Endothelial cell (in vitro differentiated cells): ENCODE results near the gene SPCS3. TPM values are rescaled to one million over a fixed set of nuclear protein-coding genes. Genes with fewer than 3 reads are reported as not detected.
"Not testable (repeated sequence)": the region's sequence is repeated elsewhere in the genome, so short reads cannot be mapped to it uniquely, and the experiment has no call there.

ENCODE experiments used
- DNase-seq: peaks from one replicate; pipeline ENCODE4 v3.0.0; 2021; ENCODE audit warnings: low spot score
- H3K27ac Mint-ChIP-seq: one replicate; pipeline ENCODE4 v1.8.0; 2021; ENCODE audit warnings: mixed read lengths, inconsistent platforms; ENCODE audit not compliant: unreplicated experiment
- H3K27me3 Mint-ChIP-seq: one replicate; pipeline ENCODE4 v1.8.0; 2021; ENCODE audit warnings: mild to moderate bottlenecking, moderate library complexity, mixed read lengths, inconsistent platforms; ENCODE audit not compliant: unreplicated experiment
- H3K36me3 Mint-ChIP-seq: one replicate; pipeline ENCODE4 v1.8.0; 2021; ENCODE audit warnings: mild to moderate bottlenecking, low read depth, mixed read lengths, inconsistent platforms; ENCODE audit not compliant: unreplicated experiment
- H3K4me1 Mint-ChIP-seq: one replicate; pipeline ENCODE4 v1.8.0; 2021; ENCODE audit warnings: mild to moderate bottlenecking, mixed read lengths, inconsistent platforms; ENCODE audit not compliant: unreplicated experiment
- H3K4me3 Mint-ChIP-seq: one replicate; pipeline ENCODE4 v1.8.0; 2021; ENCODE audit warnings: mild to moderate bottlenecking, mixed read lengths, inconsistent platforms; ENCODE audit not compliant: unreplicated experiment
- H3K9me3 Mint-ChIP-seq: one replicate; pipeline ENCODE4 v1.8.0; 2021; ENCODE audit warnings: mixed read lengths, inconsistent platforms; ENCODE audit not compliant: unreplicated experiment
- total RNA-seq: library from RNA; stranded (reverse); fragmentation: NEBNext Ultra II Directional; extraction: Animal tissue kit (Norgen Biotek cat#: 25700); gene quantifications from one replicate; pipeline ENCODE4 v1.2.1, GENCODE V29; 2021; ENCODE audit not compliant: unreplicated experiment
- TF ChIP-seq, protein P1 (sequence below): fragments of 200-600 bp; sonication (generic); IDR thresholded peaks from one replicate; pipeline ENCODE4 v1.5.0; 2021; ENCODE audit warnings: antibody characterized with exemption; ENCODE audit not compliant: unreplicated experiment

SPCS3 gene
- total RNA-seq, 1 donor from 2014 or later, result 173 TPM

DNA sequence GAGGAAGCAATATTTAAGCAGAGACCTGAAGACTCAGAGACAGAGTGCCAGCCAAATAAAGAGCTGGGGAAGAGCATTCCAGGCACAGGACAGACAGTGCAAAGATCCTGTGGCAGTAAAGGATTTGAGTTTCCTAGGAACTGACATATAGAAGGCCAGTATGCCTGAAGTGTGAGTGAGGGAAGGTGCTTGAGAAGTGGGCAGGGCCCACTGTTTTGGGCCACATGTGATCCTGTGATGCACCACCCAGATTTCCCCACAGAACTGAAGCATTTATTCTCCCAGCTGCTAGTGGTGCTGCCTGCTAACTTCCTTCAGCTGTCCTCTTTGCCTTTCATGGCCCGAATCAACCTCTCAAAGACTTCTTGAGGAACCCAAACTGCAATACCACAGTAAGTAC, 26.8 kb upstream of the SPCS3 start:
- Mint-ChIP-seq H3K9me3 (no peaks in the 10 kb centered on the region), H3K36me3 (no peaks in the 10 kb centered on the region), H3K4me1 (peaks cover 4% of the 10 kb centered on the region), H3K27ac (no peak overlapping the region), H3K4me3 (no peak overlapping the region), H3K27me3 (no peaks in the 10 kb centered on the region)
- DNase-seq, result no peak
- TF ChIP-seq, protein P1, sequence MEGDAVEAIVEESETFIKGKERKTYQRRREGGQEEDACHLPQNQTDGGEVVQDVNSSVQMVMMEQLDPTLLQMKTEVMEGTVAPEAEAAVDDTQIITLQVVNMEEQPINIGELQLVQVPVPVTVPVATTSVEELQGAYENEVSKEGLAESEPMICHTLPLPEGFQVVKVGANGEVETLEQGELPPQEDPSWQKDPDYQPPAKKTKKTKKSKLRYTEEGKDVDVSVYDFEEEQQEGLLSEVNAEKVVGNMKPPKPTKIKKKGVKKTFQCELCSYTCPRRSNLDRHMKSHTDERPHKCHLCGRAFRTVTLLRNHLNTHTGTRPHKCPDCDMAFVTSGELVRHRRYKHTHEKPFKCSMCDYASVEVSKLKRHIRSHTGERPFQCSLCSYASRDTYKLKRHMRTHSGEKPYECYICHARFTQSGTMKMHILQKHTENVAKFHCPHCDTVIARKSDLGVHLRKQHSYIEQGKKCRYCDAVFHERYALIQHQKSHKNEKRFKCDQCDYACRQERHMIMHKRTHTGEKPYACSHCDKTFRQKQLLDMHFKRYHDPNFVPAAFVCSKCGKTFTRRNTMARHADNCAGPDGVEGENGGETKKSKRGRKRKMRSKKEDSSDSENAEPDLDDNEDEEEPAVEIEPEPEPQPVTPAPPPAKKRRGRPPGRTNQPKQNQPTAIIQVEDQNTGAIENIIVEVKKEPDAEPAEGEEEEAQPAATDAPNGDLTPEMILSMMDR, result no peak

DNA sequence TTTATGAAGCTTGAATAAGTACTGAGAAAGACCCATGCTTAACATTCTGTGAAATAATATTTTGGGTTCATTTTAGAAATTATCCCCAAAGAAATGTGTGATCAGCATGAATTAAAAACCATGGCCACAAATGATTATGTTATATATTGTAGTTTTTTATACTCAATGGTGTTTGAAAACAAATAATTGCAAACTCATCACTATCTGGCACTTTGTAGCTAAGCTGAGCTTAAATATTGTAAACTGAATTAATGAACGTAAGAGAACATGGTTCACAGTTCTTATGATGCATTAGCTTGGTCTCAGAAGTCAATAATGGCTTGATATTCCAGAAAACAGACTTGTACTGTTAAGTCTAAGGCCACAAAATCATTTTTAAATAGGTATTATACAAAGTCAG, 26.1 kb upstream of the SPCS3 start:
- TF ChIP-seq, protein P1, result no peak
- Mint-ChIP-seq H3K9me3 (no peaks in the 10 kb centered on the region), H3K4me1 (no peaks in the 10 kb centered on the region), H3K27ac (no peak overlapping the region), H3K27me3 (no peaks in the 10 kb centered on the region), H3K36me3 (no peaks in the 10 kb centered on the region), H3K4me3 (no peak overlapping the region)
- no peak for DNase-seq

DNA sequence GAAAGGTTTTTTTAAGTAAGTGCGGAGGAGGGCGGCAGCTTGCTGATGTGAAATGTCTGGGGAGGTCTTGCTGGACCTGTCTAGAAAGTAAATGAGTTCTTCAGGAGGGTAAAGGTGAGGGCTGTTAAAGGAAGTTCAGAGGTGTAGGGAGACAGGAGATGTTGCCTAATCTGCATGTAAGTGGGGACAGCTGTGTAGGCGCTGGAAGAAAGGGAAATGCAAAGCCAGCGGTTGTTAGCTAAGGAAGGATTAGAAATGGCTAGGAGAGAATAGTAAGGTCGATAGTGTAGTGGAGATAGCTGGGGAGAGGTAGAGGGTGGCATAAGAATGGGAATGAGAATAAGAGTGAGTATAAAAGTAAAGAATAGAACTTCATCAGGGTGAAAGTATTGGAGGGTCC, 23.9 kb upstream of the SPCS3 start:
- not testable (repeated sequence) for H3K27ac Mint-ChIP-seq, DNase-seq, H3K9me3 Mint-ChIP-seq, H3K4me3 Mint-ChIP-seq, H3K27me3 Mint-ChIP-seq, H3K4me1 Mint-ChIP-seq, H3K36me3 Mint-ChIP-seq

DNA sequence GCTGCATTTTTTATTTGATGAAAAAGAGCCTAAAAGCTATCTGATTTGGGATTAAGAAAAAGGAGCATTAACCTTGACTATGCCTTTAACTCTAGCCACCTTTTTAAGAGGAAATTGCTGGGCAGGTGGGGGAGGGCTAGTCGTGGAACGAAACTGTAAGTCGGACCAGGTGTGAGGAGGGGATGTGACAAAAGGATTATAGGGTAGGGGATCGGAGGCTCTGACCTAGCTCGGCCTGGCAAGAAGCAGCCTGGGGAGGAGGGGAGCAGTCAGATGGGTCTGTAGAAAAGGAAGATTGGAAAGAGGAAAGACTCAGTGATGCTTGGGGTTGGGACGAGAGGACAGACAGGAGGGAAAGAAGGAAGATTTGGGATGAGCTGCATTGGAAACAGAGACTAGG, 21.1 kb upstream of the SPCS3 start:
- no peaks in the 10 kb centered on the region for H3K36me3 Mint-ChIP-seq
- no peaks in the 10 kb centered on the region for H3K4me1 Mint-ChIP-seq
- H3K27me3 Mint-ChIP-seq, result no peaks in the 10 kb centered on the region
- H3K9me3 Mint-ChIP-seq, result no peaks in the 10 kb centered on the region
- H3K4me3 Mint-ChIP-seq, result no peak overlapping the region
- no peak overlapping the region for H3K27ac Mint-ChIP-seq
- no peak for DNase-seq
- TF ChIP-seq, protein P1, result no peak

DNA sequence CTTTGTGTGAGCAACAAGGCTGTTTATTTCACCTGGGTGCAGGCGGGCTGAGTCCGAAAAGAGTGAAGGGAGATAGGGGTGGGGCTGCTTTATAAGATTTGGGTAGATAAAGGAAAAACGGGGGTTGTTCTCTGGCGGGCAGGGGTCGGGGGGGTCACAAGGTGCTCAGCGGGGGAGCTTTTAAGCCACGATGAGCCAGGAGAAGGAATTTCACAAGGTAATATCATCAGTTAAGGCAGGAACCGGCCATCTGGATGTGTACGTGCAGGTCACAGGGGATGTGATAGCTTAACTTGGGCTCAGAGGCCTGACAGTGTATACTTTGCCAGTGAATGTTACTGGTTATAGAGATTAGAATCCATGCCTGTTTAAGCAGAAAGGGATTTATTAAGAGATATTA, 19.7 kb upstream of the SPCS3 start:
- Mint-ChIP-seq H3K36me3 (no peaks in the 10 kb centered on the region), H3K9me3 (no peaks in the 10 kb centered on the region), H3K4me1 (no peaks in the 10 kb centered on the region), H3K4me3 (no peak overlapping the region), H3K27me3 (no peaks in the 10 kb centered on the region), H3K27ac (no peak overlapping the region)
- DNase-seq, result no peak
- TF ChIP-seq, protein P1, result no peak

DNA sequence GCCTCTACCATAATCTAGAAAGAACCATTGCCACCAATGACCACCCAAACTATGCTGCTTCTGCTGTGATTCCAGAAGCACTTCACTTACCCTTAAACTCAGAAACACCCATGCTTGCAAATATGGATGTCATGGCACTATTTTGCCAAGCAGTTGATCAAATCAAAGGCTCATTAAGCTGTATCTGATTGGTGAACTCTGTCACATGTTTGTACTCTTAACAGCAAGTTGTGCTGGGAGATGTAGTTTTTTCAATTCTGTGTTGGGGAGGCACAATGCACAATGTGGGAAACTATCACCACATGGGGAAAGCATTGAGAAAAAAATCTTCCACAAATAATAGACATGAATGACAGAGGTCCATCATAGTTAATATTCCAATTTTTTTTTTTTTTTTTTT, 19.2 kb upstream of the SPCS3 start:
- no peak overlapping the region for H3K4me3 Mint-ChIP-seq
- TF ChIP-seq, protein P1, result no peak
- H3K27ac Mint-ChIP-seq, result no peak overlapping the region
- DNase-seq, result no peak
- H3K36me3 Mint-ChIP-seq, result no peaks in the 10 kb centered on the region
- no peaks in the 10 kb centered on the region for H3K4me1 Mint-ChIP-seq
- no peaks in the 10 kb centered on the region for H3K27me3 Mint-ChIP-seq
- H3K9me3 Mint-ChIP-seq, result no peaks in the 10 kb centered on the region
